Pancreas (tissue), 10 donors: Measurements from ENCODE around the gene HTATSF1. TPM values are rescaled to one million over a fixed set of nuclear protein-coding genes. Genes with fewer than 3 reads are reported as not detected.

Experiments
- ATAC-seq, 4 donors: fragments of 200-7000 bp; cut with Tn5 transposase; one replicate each; pipeline versions ENCODE4 v1.8.0 to v1.9.1; 2020; ENCODE audit warnings: mild to moderate bottlenecking in 4 of 4, moderate library complexity in 4 of 4
- DNase-seq, 6 donors: peaks; one replicate each; pipeline ENCODE4 v3.0.0-alpha.2; 2020
- FAIRE-seq: peaks from 2 replicates; lab custom pipeline; 2012; peaks lifted over from hg19 to GRCh38; lab: Jason Lieb, UNC
- H3K27ac ChIP-seq, 4 donors: fragments of 200-600 bp; sonication (generic); 1 replicate in 3 of 4; 2 replicates in 1 of 4; pipeline versions ENCODE4 v1.5.0 to v1.8.0; 2020
- H3K27me3 ChIP-seq, 4 donors: fragments of 200-600 bp; one replicate each; pipeline ENCODE4 v1.8.0; 2021
- H3K36me3 ChIP-seq, 3 donors: fragments of 200-600 bp; sonication (generic) in 1 of 3; one replicate each; pipeline versions ENCODE4 v1.5.0 to v1.8.0; 2020 to 2021
- H3K4me1 ChIP-seq, 3 donors: fragments of 200-600 bp; one replicate each; pipeline ENCODE4 v1.8.0; 2021
- H3K4me3 ChIP-seq, 4 donors: fragments of 200-600 bp; sonication (generic) in 2 of 4; one replicate each; pipeline versions ENCODE4 v1.5.0 to v1.8.0; 2020 to 2021
- H3K9me3 ChIP-seq, 4 donors: fragments of 200-600 bp; one replicate each; pipeline ENCODE4 v1.8.0; 2021
- WGBS, 2 donors: extraction: QIAGEN DNeasy Blood & Tissue Kit; methylation state at CpG; one replicate each; pipeline ENCODE4 v1.1.7; 2013; 5-methylcytosine and 5-hydroxymethylcytosine counted together
- intact Hi-C, 3 donors: fragments of 100-400 bp; cut with DNase I; formaldehyde crosslinking; loops; one replicate each; pipeline versions ENCODE4 v1.11.1 to v1.14.2; 2022
- polyA plus RNA-seq, 2 donors: library from polyadenylated mRNA; stranded (reverse); fragments of 200-250 nt; gene quantifications; one replicate each; pipeline ENCODE4 v1.2.3, GENCODE V29; 2013
- total RNA-seq, 6 donors: library from RNA; stranded (reverse); fragmentation: NEBNext Ultra II Directional in 4 of 6; extraction: Animal tissue kit (Norgen Biotek cat#: 25700) in 4 of 6; gene quantifications; one replicate each; pipeline versions ENCODE4 v1.2.1 to v1.2.4, GENCODE V29; 2021 to 2023
- TF ChIP-seq, protein P1 (sequence below), 4 donors: fragments of 200-600 bp; sonication (generic) in 3 of 4; IDR thresholded peaks; one replicate each; pipeline versions ENCODE4 v1.5.0 to v1.8.0; 2021; ENCODE audit warnings: antibody characterized with exemption in 4 of 4
- donor health status: healthy with polysubstance abuse.
- donor health status: DM: no; HTN: no; CAD: no; lungs with moderate emphysema.
- donor health status: DM: no; HTN: no; CAD: no.
- donor health status: control.
- donor health status: control.
- donor health status: Bipolar disorder and iron deficiency.
- donor health status: DM: yes; HTN: yes; CAD: no.
- donor health status: DM: no; HTN: no; CAD: no.
- donor health status: DM: no; HTN: no; CAD: no.
- donor health status: DM: yes; HTN: yes; CAD: no.

The HTATSF1 gene
- total and polyA plus RNA-seq, 8 donors: 9.2 to 26.4 (median 13.0) TPM

DNA sequence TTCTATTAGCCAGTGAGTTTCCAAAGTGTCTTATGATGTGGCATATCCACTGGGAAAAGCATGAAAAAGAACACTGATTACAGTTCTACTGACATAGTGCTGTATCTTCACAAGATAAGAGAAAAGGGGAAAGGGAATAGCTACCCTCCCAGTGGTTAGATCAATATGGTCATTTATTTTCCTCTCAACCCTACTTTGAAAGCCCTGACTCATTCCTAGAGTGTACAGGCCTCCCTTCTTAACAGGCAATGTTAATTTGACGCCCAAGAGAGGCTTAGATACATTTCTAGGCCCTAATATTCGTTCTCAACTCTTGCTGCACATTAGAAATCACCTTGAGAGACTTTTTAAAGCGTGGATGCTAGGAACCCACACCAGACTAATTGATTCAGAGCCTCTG lies 30.1 kb upstream of the HTATSF1 start:
- no peaks in the 10 kb centered on the region for H3K27me3 ChIP-seq
- FAIRE-seq (no peak), ATAC-seq (no peak), DNase-seq (no peak)
- WGBS, 2 donors: 62 to 74% methylated on average over 3 of the region's 3 CpGs
- no peaks in the 10 kb centered on the region for H3K9me3 ChIP-seq
- TF ChIP-seq, protein P1, sequence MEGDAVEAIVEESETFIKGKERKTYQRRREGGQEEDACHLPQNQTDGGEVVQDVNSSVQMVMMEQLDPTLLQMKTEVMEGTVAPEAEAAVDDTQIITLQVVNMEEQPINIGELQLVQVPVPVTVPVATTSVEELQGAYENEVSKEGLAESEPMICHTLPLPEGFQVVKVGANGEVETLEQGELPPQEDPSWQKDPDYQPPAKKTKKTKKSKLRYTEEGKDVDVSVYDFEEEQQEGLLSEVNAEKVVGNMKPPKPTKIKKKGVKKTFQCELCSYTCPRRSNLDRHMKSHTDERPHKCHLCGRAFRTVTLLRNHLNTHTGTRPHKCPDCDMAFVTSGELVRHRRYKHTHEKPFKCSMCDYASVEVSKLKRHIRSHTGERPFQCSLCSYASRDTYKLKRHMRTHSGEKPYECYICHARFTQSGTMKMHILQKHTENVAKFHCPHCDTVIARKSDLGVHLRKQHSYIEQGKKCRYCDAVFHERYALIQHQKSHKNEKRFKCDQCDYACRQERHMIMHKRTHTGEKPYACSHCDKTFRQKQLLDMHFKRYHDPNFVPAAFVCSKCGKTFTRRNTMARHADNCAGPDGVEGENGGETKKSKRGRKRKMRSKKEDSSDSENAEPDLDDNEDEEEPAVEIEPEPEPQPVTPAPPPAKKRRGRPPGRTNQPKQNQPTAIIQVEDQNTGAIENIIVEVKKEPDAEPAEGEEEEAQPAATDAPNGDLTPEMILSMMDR (IDR thresholded peaks at IDR 0.05): no peak
- H3K4me1 ChIP-seq: no peaks in the 10 kb centered on the region
- H3K36me3 ChIP-seq: no peaks in the 10 kb centered on the region
- no peak overlapping the region for H3K4me3 ChIP-seq
- H3K27ac ChIP-seq: no peak overlapping the region
- intact Hi-C loops: no loop called here

GRCh38 chrX:136468391-136469103 lies 28.8 kb upstream of the HTATSF1 start:
- intact Hi-C loops: no loop called here
- ATAC-seq (no peak), DNase-seq (no peak), FAIRE-seq (no peak)
- 91 to 97% methylated on average over 2 of the region's 2 CpGs for WGBS, 2 donors
- Histone ChIP-seq H3K36me3 (no peaks in the 10 kb centered on the region), H3K27ac (no peak overlapping the region), H3K4me3 (no peak overlapping the region), H3K4me1 (no peaks in the 10 kb centered on the region), H3K27me3 (no peaks in the 10 kb centered on the region), H3K9me3 (no peaks in the 10 kb centered on the region)
- TF ChIP-seq, protein P1 (IDR thresholded peaks at IDR 0.05): no peak

DNA sequence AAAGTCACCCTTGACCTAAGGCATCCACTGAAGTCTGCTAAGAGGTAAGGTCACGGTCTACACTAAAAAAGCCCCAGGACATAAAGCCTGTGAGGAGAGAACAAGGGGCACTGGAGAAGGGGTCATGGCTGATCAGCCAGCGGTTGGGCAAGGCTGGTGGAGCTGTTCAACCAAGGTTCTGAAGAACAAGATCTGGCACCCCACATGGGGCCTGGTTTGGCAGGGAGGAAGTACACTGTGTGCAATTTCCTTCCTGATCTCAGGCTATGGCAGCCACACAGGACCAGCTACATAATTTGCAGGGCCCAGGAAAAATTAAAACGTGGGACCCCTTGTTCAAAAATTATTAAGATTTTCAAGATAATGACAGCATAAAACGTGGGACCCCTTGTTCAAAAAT lies 23.7 kb upstream of the HTATSF1 start:
- intact Hi-C loops: no loop called here
- Histone ChIP-seq H3K27ac (no peak overlapping the region), H3K4me3 (no peak overlapping the region), H3K4me1 (no peaks in the 10 kb centered on the region), H3K9me3 (no peaks in the 10 kb centered on the region), H3K27me3 (no peaks in the 10 kb centered on the region), H3K36me3 (no peaks in the 10 kb centered on the region)
- DNase-seq (no peak), FAIRE-seq (no peak), ATAC-seq (no peak)
- TF ChIP-seq, protein P1 (IDR thresholded peaks at IDR 0.05): no peak
- 60 to 73% methylated on average over 4 of the region's 4 CpGs for WGBS, 2 donors

GRCh38 chrX:136475236-136475635 lies 22.2 kb upstream of the HTATSF1 start:
- FAIRE-seq: no peak
- TF ChIP-seq, protein P1 (IDR thresholded peaks at IDR 0.05): no peak
- intact Hi-C loops: no loop called here
- H3K36me3 ChIP-seq: no peaks in the 10 kb centered on the region
- no peak for DNase-seq
- H3K4me1 ChIP-seq: no peaks in the 10 kb centered on the region
- WGBS, 2 donors: 37 to 69% methylated on average over 3 of the region's 3 CpGs
- H3K27me3 ChIP-seq: no peaks in the 10 kb centered on the region
- ATAC-seq: no peak
- H3K4me3 ChIP-seq: no peak overlapping the region
- H3K27ac ChIP-seq: no peak overlapping the region
- H3K9me3 ChIP-seq: no peaks in the 10 kb centered on the region

- 80 to 81% methylated on average over 2 of the region's 2 CpGs for WGBS, 2 donors
- DNase-seq (no peak), ATAC-seq (no peak), FAIRE-seq (no peak)
- H3K27ac ChIP-seq: no peak overlapping the region
- H3K4me1 ChIP-seq: no peaks in the 10 kb centered on the region
- H3K36me3 ChIP-seq: no peaks in the 10 kb centered on the region
- no peaks in the 10 kb centered on the region for H3K27me3 ChIP-seq
- no peak overlapping the region for H3K4me3 ChIP-seq
- no peaks in the 10 kb centered on the region for H3K9me3 ChIP-seq
- intact Hi-C loops: no loop called here
- TF ChIP-seq, protein P1 (IDR thresholded peaks at IDR 0.05): no peak
These were observed 20.9 kb upstream of the HTATSF1 start for GRCh38 chrX:136476501-136476900.
